ENCODE results near the gene TNK2.
A peak's percentile ranks its signal among the peaks of the same experiment; 100 is the strongest.

TNK2 gene

GRCh38 chr3:195914648-195915473 lies 6.5 kb upstream of the TNK2 start (continued):
- no peak for TF ChIP-seq AEBP2 (tag by site-specific recombination; IDR thresholded peaks at IDR 0.05; ENCODE audit: borderline replicate concordance)
- no peak for TF ChIP-seq ZNF624 (tag by site-specific recombination; IDR thresholded peaks at IDR 0.05)
- no peak for TF ChIP-seq ZNF37A (tag by site-specific recombination; IDR thresholded peaks at IDR 0.05)
- TF ChIP-seq KLF10 (tag by site-specific recombination; IDR thresholded peaks at IDR 0.05): peak; percentile 63
- no peak for TF ChIP-seq ZNF488 (tag by site-specific recombination; IDR thresholded peaks at IDR 0.05)
- no peak for TF ChIP-seq BCL11A (tag by site-specific recombination; IDR thresholded peaks at IDR 0.05; ENCODE audit: low read depth)
- no peak for TF ChIP-seq ZNF626 (tag by site-specific recombination; IDR thresholded peaks at IDR 0.05)
- TF ChIP-seq KLF7 (tag by site-specific recombination; IDR thresholded peaks at IDR 0.05; ENCODE audit: borderline replicate concordance): no peak
- TF ChIP-seq ZNF514 (tag by site-specific recombination; IDR thresholded peaks at IDR 0.05): no peak
- TF ChIP-seq ZNF23 (tag by site-specific recombination; IDR thresholded peaks at IDR 0.05; ENCODE audit: borderline replicate concordance): no peak
- no peak for TF ChIP-seq ZNF26 (tag by site-specific recombination; IDR thresholded peaks at IDR 0.05)
- no peak for TF ChIP-seq ZNF391 (tag by site-specific recombination; IDR thresholded peaks at IDR 0.05; ENCODE audit: borderline replicate concordance, low read depth)
- TF ChIP-seq ZBTB7A (tag by site-specific recombination; IDR thresholded peaks at IDR 0.05; ENCODE audit: low read depth): no peak
- TF ChIP-seq ZNF248 (tag by site-specific recombination; IDR thresholded peaks at IDR 0.05): no peak
- TF ChIP-seq PRDM10 (tag by site-specific recombination; IDR thresholded peaks at IDR 0.05): peak; percentile 74
- TF ChIP-seq ZNF175 (tag by site-specific recombination; IDR thresholded peaks at IDR 0.05): no peak
- no peak for TF ChIP-seq MZF1 (tag by site-specific recombination; IDR thresholded peaks at IDR 0.05; ENCODE audit: borderline replicate concordance)
- TF ChIP-seq GLIS1 (tag by site-specific recombination; IDR thresholded peaks at IDR 0.05): peak; percentile 71
- no peak for TF ChIP-seq ZNF621 (tag by site-specific recombination; IDR thresholded peaks at IDR 0.05)
- TF ChIP-seq ATF2 (tag by site-specific recombination; IDR thresholded peaks at IDR 0.05; ENCODE audit: low read depth): peak; percentile 80
- no peak for TF ChIP-seq ZSCAN4 (tag by site-specific recombination; IDR thresholded peaks at IDR 0.05)
- TF ChIP-seq CTCF (tag by site-specific recombination; IDR thresholded peaks at IDR 0.05): peak; percentile 84
- peak; percentile 88 for TF ChIP-seq ZEB2 (tag by site-specific recombination; IDR thresholded peaks at IDR 0.05)
- TF ChIP-seq ZNF561 (tag by site-specific recombination; IDR thresholded peaks at IDR 0.05; ENCODE audit: borderline replicate concordance): no peak
- no peak for TF ChIP-seq OVOL3 (tag by site-specific recombination; IDR thresholded peaks at IDR 0.05)
- no peak for TF ChIP-seq ZNF560 (tag by site-specific recombination; IDR thresholded peaks at IDR 0.05; ENCODE audit: borderline replicate concordance)
- no peak for TF ChIP-seq ZNF610 (tag by site-specific recombination; IDR thresholded peaks at IDR 0.05; ENCODE audit: borderline replicate concordance)
- TF ChIP-seq ZNF121 (tag by site-specific recombination; IDR thresholded peaks at IDR 0.05): no peak

Measured in HEK293 (cell line).